Measurements from ENCODE around the gene TMED7.
"Not testable (repeated sequence)": the region's sequence is repeated elsewhere in the genome, so short reads cannot be mapped to it uniquely, and the experiment has no call there.

Gene TMED7

GRCh38 chr5:115625579-115626444 lies at the start of gene TMED7:
TMED7 (minus strand) TSS chr5:115626036; CDS start chr5:115625792, 244 bp downstream.
- Histone ChIP-seq H3K27ac (ENCODE audit: low read depth, low read length) (peak within 1 kb of the TSS; percentile 96), H3K36me3 (ENCODE audit: control insufficient read depth, insufficient read depth, low read length) (no peaks in the 10 kb centered on the region), H3K27me3 (ENCODE audit: control insufficient read depth, insufficient read depth, low read length) (no peaks in the 10 kb centered on the region), H3K4me1 (ENCODE audit: control insufficient read depth, insufficient read depth, low read length) (peaks cover 21% of the 10 kb centered on the region), H3K9ac (ENCODE audit: low read length) (peak within 1 kb of the TSS; percentile 88), H3K4me3 (ENCODE audit: low read length) (peak within 1 kb of the TSS; percentile 98)

GRCh38 chr5:115674782-115675181 lies 48.9 kb upstream of the TMED7 start:
- not testable (repeated sequence) for H3K4me1 ChIP-seq (ENCODE audit: control insufficient read depth, insufficient read depth, low read length); H3K27me3 ChIP-seq (ENCODE audit: control insufficient read depth, insufficient read depth, low read length); H3K27ac ChIP-seq (ENCODE audit: low read depth, low read length); H3K4me3 ChIP-seq (ENCODE audit: low read length); H3K9ac ChIP-seq (ENCODE audit: low read length); H3K36me3 ChIP-seq (ENCODE audit: control insufficient read depth, insufficient read depth, low read length)

- H3K27ac ChIP-seq (ENCODE audit: low read depth, low read length) = no peak overlapping the region
- no peaks in the 10 kb centered on the region for H3K36me3 ChIP-seq (ENCODE audit: control insufficient read depth, insufficient read depth, low read length)
- no peak overlapping the region for H3K9ac ChIP-seq (ENCODE audit: low read length)
- no peaks in the 10 kb centered on the region for H3K27me3 ChIP-seq (ENCODE audit: control insufficient read depth, insufficient read depth, low read length)
- H3K4me1 ChIP-seq (ENCODE audit: control insufficient read depth, insufficient read depth, low read length) = no peaks in the 10 kb centered on the region
- no peak overlapping the region for H3K4me3 ChIP-seq (ENCODE audit: low read length)
Measured at GRCh38 chr5:115673596-115673995, 47.8 kb upstream of the TMED7 start.

GRCh38 chr5:115671939-115672338 lies 46.1 kb upstream of the TMED7 start:
- H3K9ac ChIP-seq (ENCODE audit: low read length) = no peak overlapping the region
- H3K27me3 ChIP-seq (ENCODE audit: control insufficient read depth, insufficient read depth, low read length) = no peaks in the 10 kb centered on the region
- no peak overlapping the region for H3K4me3 ChIP-seq (ENCODE audit: low read length)
- no peaks in the 10 kb centered on the region for H3K4me1 ChIP-seq (ENCODE audit: control insufficient read depth, insufficient read depth, low read length)
- H3K36me3 ChIP-seq (ENCODE audit: control insufficient read depth, insufficient read depth, low read length) = no peaks in the 10 kb centered on the region
- H3K27ac ChIP-seq (ENCODE audit: low read depth, low read length) = no peak overlapping the region

GRCh38 chr5:115666023-115666422 lies 40.2 kb upstream of the TMED7 start:
- no peak overlapping the region for H3K27ac ChIP-seq (ENCODE audit: low read depth, low read length)
- H3K9ac ChIP-seq (ENCODE audit: low read length) = no peak overlapping the region
- H3K4me1 ChIP-seq (ENCODE audit: control insufficient read depth, insufficient read depth, low read length) = no peaks in the 10 kb centered on the region
- H3K4me3 ChIP-seq (ENCODE audit: low read length) = no peak overlapping the region
- no peaks in the 10 kb centered on the region for H3K27me3 ChIP-seq (ENCODE audit: control insufficient read depth, insufficient read depth, low read length)
- no peaks in the 10 kb centered on the region for H3K36me3 ChIP-seq (ENCODE audit: control insufficient read depth, insufficient read depth, low read length)

GRCh38 chr5:115661563-115661962 lies 35.7 kb upstream of the TMED7 start:
- H3K4me3 ChIP-seq (ENCODE audit: low read length) = no peak overlapping the region

GRCh38 chr5:115661101-115661500 lies 35.3 kb upstream of the TMED7 start:
- Histone ChIP-seq H3K9ac (ENCODE audit: low read length) (no peak overlapping the region), H3K27me3 (ENCODE audit: control insufficient read depth, insufficient read depth, low read length) (no peaks in the 10 kb centered on the region), H3K27ac (ENCODE audit: low read depth, low read length) (no peak overlapping the region), H3K36me3 (ENCODE audit: control insufficient read depth, insufficient read depth, low read length) (no peaks in the 10 kb centered on the region), H3K4me1 (ENCODE audit: control insufficient read depth, insufficient read depth, low read length) (no peaks in the 10 kb centered on the region), H3K4me3 (ENCODE audit: low read length) (no peak overlapping the region)

More at GRCh38 chr5:115661563-115661962, 35.7 kb upstream of the TMED7 start:
- no peak overlapping the region for H3K9ac ChIP-seq (ENCODE audit: low read length)
- H3K4me1 ChIP-seq (ENCODE audit: control insufficient read depth, insufficient read depth, low read length) = no peaks in the 10 kb centered on the region
- no peak overlapping the region for H3K27ac ChIP-seq (ENCODE audit: low read depth, low read length)
- H3K36me3 ChIP-seq (ENCODE audit: control insufficient read depth, insufficient read depth, low read length) = no peaks in the 10 kb centered on the region
- H3K27me3 ChIP-seq (ENCODE audit: control insufficient read depth, insufficient read depth, low read length) = no peaks in the 10 kb centered on the region

GRCh38 chr5:115657881-115658233 lies 32.0 kb upstream of the TMED7 start:
- no peaks in the 10 kb centered on the region for H3K4me1 ChIP-seq (ENCODE audit: control insufficient read depth, insufficient read depth, low read length)

GRCh38 chr5:115657125-115657880 lies 31.5 kb upstream of the TMED7 start:
- Histone ChIP-seq H3K27me3 (ENCODE audit: control insufficient read depth, insufficient read depth, low read length) (no peaks in the 10 kb centered on the region), H3K4me1 (ENCODE audit: control insufficient read depth, insufficient read depth, low read length) (no peaks in the 10 kb centered on the region), H3K27ac (ENCODE audit: low read depth, low read length) (no peak overlapping the region), H3K36me3 (ENCODE audit: control insufficient read depth, insufficient read depth, low read length) (no peaks in the 10 kb centered on the region), H3K4me3 (ENCODE audit: low read length) (no peak overlapping the region), H3K9ac (ENCODE audit: low read length) (no peak overlapping the region)

More at GRCh38 chr5:115657881-115658233, 32.0 kb upstream of the TMED7 start:
- Histone ChIP-seq H3K27ac (ENCODE audit: low read depth, low read length) (no peak overlapping the region), H3K9ac (ENCODE audit: low read length) (no peak overlapping the region), H3K36me3 (ENCODE audit: control insufficient read depth, insufficient read depth, low read length) (no peaks in the 10 kb centered on the region), H3K4me3 (ENCODE audit: low read length) (no peak overlapping the region), H3K27me3 (ENCODE audit: control insufficient read depth, insufficient read depth, low read length) (no peaks in the 10 kb centered on the region)

- no peaks in the 10 kb centered on the region for H3K4me1 ChIP-seq (ENCODE audit: control insufficient read depth, insufficient read depth, low read length)
- H3K36me3 ChIP-seq (ENCODE audit: control insufficient read depth, insufficient read depth, low read length) = no peaks in the 10 kb centered on the region
- no peaks in the 10 kb centered on the region for H3K27me3 ChIP-seq (ENCODE audit: control insufficient read depth, insufficient read depth, low read length)
- H3K9ac ChIP-seq (ENCODE audit: low read length) = no peak overlapping the region
- H3K4me3 ChIP-seq (ENCODE audit: low read length) = no peak overlapping the region
- no peak overlapping the region for H3K27ac ChIP-seq (ENCODE audit: low read depth, low read length)
Measured at GRCh38 chr5:115656404-115656803, 30.6 kb upstream of the TMED7 start.

GRCh38 chr5:115655994-115656393 lies 30.2 kb upstream of the TMED7 start:
- Histone ChIP-seq H3K27ac (ENCODE audit: low read depth, low read length) (no peak overlapping the region), H3K27me3 (ENCODE audit: control insufficient read depth, insufficient read depth, low read length) (no peaks in the 10 kb centered on the region), H3K4me1 (ENCODE audit: control insufficient read depth, insufficient read depth, low read length) (no peaks in the 10 kb centered on the region), H3K4me3 (ENCODE audit: low read length) (no peak overlapping the region), H3K9ac (ENCODE audit: low read length) (no peak overlapping the region), H3K36me3 (ENCODE audit: control insufficient read depth, insufficient read depth, low read length) (no peaks in the 10 kb centered on the region)

GRCh38 chr5:115649541-115649940 lies 23.7 kb upstream of the TMED7 start:
- Histone ChIP-seq H3K4me1 (ENCODE audit: control insufficient read depth, insufficient read depth, low read length) (no peaks in the 10 kb centered on the region), H3K27me3 (ENCODE audit: control insufficient read depth, insufficient read depth, low read length) (no peaks in the 10 kb centered on the region), H3K9ac (ENCODE audit: low read length) (no peak overlapping the region), H3K36me3 (ENCODE audit: control insufficient read depth, insufficient read depth, low read length) (no peaks in the 10 kb centered on the region), H3K4me3 (ENCODE audit: low read length) (no peak overlapping the region), H3K27ac (ENCODE audit: low read depth, low read length) (no peak overlapping the region)
